NAMALWA (cell line): ENCODE data around the gene WASF2.
"Not testable (repeated sequence)": the region's sequence is repeated elsewhere in the genome, so short reads cannot be mapped to it uniquely, and the experiment has no call there.

Experiments used
- DNase-seq: peaks from one replicate; pipeline ENCODE4 v3.0.0-alpha.2; 2015; ENCODE audit warnings: low spot score

WASF2 gene

GRCh38 chr1:27496604-27497155 lies 6.7 kb upstream of the WASF2 start:
- DNase-seq = no peak

DNA sequence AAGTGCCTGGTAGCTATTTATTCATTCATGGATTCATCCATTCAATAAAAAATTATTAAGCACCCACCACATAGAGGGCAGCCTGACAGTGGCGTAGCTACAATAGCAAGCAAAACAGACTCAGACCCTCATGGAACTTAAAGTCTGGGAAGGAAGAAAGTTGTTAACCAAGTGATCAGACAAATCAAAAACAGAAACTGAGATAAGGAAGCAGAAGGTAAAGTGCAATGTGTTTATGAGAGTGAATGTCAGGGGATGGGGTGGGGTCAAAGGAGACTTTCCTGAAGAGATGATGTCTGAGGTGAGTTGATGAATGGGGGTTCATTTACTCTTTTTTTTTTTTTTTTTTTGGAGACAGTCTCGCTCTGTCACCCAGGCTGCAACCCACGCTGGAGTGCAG lies 2.8 kb upstream of the WASF2 start:
- DNase-seq = no peak

- peak; percentile 38 for DNase-seq
Measured at GRCh38 chr1:27491748-27492700, 2.1 kb upstream of the WASF2 start.

GRCh38 chr1:27489501-27489972 lies 430 bp downstream of the WASF2 start:
- peak; percentile 72 for DNase-seq

- peak; percentile 74 for DNase-seq
Measured at GRCh38 chr1:27487966-27488884, 1.7 kb downstream of the WASF2 start.

DNA sequence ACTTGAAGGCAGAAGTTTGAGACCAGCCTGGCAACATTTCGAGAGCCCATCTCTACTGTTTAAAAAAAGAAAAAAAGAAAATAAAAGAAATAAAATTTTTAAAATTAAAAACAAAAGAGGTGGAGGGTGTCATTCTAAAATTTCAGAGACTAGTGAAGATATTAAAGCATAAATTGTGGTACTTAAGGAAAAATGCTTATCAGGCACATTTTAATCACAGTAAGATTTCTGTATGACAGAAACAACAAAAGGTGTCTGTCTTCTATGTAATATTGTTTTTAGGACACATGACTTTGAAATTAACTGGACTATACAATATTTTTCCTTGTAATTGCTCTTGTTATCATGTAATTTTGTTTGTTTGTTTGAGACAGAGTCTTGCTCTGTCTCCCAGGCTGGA lies 4.6 kb downstream of the WASF2 start:
- DNase-seq = no peak

DNA sequence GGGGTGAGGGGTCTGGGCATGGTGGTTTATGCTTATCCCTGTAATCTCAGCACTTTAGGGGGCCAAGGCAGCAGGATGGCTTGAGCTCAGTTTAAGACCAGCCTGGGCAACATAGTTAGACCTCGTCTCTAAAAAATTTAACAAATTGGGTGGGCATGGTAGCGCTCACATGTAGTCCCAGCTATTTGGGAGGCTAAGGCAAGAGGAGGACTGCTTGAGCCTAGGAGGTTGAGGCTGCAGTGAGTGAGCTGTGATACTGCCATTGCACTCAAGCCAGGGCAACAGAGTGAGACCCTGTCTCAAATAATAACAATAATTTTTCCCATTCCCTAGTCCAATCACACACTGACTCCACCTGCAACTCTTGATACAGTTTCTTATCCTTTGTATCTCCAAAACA lies 6.3 kb downstream of the WASF2 start:
- no peak for DNase-seq

- no peak for DNase-seq
Measured at GRCh38 chr1:27481994-27482620, 7.9 kb downstream of the WASF2 start.

DNA sequence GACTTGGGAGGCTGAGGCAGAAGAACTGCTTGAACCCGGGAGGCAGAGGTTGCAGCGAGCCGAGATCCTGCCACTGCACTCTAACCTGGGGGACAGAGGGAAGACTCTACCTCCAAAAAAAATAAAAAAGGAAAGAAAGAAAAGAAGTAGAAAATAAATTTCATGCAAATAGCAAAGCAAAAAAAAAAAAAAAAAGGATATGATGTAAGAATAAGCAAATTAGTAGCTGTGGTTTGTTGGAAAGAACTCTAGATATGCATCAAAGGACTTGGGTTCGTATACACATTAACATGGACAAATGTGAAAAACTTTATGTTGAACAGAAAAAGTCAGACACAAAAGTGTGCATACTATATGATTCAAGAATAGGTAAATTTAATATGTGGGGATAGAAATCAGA lies 11.9 kb downstream of the WASF2 start:
- peak; percentile 70 for DNase-seq

GRCh38 chr1:27476237-27476636 lies 13.7 kb downstream of the WASF2 start:
- DNase-seq = no peak

GRCh38 chr1:27475720-27476119 lies 14.2 kb downstream of the WASF2 start:
- DNase-seq = no peak

- DNase-seq = no peak
Measured at GRCh38 chr1:27473755-27474154, 16.2 kb downstream of the WASF2 start.

GRCh38 chr1:27472098-27472497 lies 17.9 kb downstream of the WASF2 start:
- not testable (repeated sequence) for DNase-seq

DNA sequence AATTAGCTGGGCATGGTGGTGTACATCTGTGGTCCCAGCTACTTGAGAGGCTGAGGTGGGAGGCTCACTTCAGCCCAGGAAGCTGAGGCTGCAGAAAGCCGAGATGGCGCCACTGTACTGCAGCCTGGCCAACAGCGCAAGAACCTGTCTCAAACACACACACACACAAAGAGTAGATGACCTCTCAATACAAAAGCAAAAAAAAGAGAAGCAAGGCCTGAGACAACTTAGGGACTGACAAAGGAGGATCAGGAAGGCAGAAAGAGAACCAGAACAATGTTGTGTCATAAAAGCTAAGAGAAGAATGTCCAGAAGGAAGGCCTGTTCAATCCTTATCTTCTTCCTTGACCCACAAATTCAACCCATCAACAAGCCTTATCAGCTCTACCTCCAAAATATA lies 18.5 kb downstream of the WASF2 start:
- DNase-seq = no peak

DNA sequence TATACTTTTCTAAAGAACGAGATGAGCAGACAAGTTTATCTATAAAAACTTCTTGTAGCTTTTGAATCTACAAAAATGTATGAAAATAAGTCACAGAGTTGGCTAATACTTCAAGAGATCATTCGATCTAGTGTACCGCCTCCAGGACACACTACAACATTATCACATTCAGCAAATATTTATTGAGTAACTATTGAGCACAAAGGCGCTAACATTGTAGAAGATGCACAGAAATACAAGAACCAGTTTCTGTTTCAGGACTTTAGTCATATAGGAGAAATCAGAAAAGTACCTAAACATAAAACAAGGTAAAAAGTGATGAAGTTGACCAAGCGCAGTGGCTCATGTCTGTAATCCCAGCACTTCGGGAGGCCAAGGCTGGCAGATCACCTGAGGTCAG lies 20.6 kb downstream of the WASF2 start:
- no peak for DNase-seq

DNA sequence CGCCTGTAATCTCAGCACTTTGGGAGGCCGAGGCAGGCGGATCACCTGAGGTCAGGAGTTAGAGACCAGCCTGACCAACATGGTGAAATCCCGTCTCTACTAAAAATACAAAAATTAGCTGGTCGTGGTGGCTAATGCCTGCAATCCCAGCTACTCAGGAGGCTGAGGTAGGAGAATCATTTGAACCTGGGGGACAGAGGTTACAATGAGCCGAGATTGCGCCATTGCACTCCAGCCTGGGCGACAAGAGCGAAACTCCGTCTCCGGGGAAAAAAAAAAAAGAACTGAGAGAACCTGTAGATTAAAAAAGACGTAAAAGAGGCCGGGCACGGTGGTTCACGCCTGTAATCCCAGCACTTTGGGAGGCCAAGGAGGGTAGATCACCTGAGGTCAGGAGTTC lies 21.6 kb downstream of the WASF2 start:
- not testable (repeated sequence) for DNase-seq

- DNase-seq = no peak
Measured at GRCh38 chr1:27464926-27465647, 24.9 kb downstream of the WASF2 start.

DNA sequence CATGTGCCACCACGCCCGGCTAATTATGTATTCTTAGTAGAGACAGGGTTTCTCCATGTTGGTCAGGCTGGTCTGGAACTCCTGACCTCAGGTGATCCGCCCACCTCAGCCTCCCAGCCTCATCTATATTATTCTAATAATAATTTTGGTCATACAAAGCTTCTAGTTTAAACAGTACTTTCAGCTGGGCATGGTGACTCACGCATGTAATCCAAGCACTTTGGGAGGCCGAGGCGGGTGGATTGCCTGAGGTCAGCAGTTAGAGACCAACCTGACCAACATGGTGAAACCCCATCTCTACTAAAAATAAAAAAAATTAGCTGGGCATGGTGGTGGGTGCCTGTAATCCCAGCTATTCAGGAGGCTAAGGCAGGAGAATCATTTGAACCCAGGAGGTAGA lies 26.1 kb downstream of the WASF2 start:
- DNase-seq = not testable (repeated sequence)

DNA sequence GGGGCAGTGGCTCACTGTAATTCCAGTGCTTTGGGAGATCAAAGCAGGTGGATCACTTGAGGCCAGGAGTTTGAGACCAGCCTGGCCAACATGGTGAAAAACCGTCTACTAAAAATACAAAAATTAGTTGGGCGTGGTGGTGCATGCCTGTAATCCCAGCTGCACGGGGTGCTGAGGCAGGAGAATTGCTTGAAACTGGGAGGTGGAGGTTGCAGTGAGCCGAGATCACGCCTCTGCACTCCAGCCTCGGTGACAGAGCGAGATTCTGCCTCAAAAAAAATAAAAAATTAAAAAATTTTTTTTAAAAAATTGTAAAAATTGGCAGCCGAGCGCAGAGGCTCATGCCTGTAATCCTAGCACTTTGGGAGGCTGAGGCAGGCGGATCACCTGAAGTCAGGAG lies 31.4 kb downstream of the WASF2 start:
- not testable (repeated sequence) for DNase-seq

GRCh38 chr1:27455139-27455811 lies 34.7 kb downstream of the WASF2 start:
- no peak for DNase-seq

- DNase-seq = no peak
Measured at GRCh38 chr1:27454610-27455009, 35.4 kb downstream of the WASF2 start.
